ENCODE data around the gene ACTR3.

The ACTR3 gene

GRCh38 chr2:113964436-113964835, 74.5 kb downstream of the ACTR3 start:
- Histone ChIP-seq H3K4me1 (no peaks in the 10 kb centered on the region), H3K9me3 (no peaks in the 10 kb centered on the region), H3K4me3 (ENCODE audit: low read depth, low read length) (no peak overlapping the region), H3K27me3 (no peaks in the 10 kb centered on the region), H3K36me3 (no peaks in the 10 kb centered on the region)
- no peak for DNase-seq
- no peak for TF ChIP-seq CTCF (IDR thresholded peaks at IDR 0.05; ENCODE audit: low read depth, low read length)

- no peak for DNase-seq
Measured at GRCh38 chr2:113965228-113965627, 75.3 kb downstream of the ACTR3 start.

GRCh38 chr2:113965644-113966043, 75.8 kb downstream of the ACTR3 start:
- H3K27me3 ChIP-seq = no peaks in the 10 kb centered on the region
- no peaks in the 10 kb centered on the region for H3K9me3 ChIP-seq
- no peaks in the 10 kb centered on the region for H3K4me1 ChIP-seq
- H3K36me3 ChIP-seq = no peaks in the 10 kb centered on the region
- TF ChIP-seq CTCF (IDR thresholded peaks at IDR 0.05; ENCODE audit: low read depth, low read length) = peak; percentile 53
- no peak overlapping the region for H3K4me3 ChIP-seq (ENCODE audit: low read depth, low read length)
- DNase-seq = no peak

More at GRCh38 chr2:113965228-113965627, 75.3 kb downstream of the ACTR3 start:
- Histone ChIP-seq H3K4me1 (no peaks in the 10 kb centered on the region), H3K4me3 (ENCODE audit: low read depth, low read length) (no peak overlapping the region), H3K36me3 (no peaks in the 10 kb centered on the region), H3K27me3 (no peaks in the 10 kb centered on the region), H3K9me3 (no peaks in the 10 kb centered on the region)
- TF ChIP-seq CTCF (IDR thresholded peaks at IDR 0.05; ENCODE audit: low read depth, low read length) = no peak

- Histone ChIP-seq H3K27me3 (no peaks in the 10 kb centered on the region), H3K9me3 (no peaks in the 10 kb centered on the region), H3K4me1 (no peaks in the 10 kb centered on the region), H3K36me3 (no peaks in the 10 kb centered on the region), H3K4me3 (ENCODE audit: low read depth, low read length) (no peak overlapping the region)
- DNase-seq = no peak
- no peak for TF ChIP-seq CTCF (IDR thresholded peaks at IDR 0.05; ENCODE audit: low read depth, low read length)
Measured at GRCh38 chr2:113966171-113966570, 76.3 kb downstream of the ACTR3 start.

- H3K4me3 ChIP-seq (ENCODE audit: low read depth, low read length) = no peak overlapping the region
- H3K27me3 ChIP-seq = no peaks in the 10 kb centered on the region
- DNase-seq = no peak
- H3K4me1 ChIP-seq = no peaks in the 10 kb centered on the region
- H3K9me3 ChIP-seq = no peaks in the 10 kb centered on the region
- no peaks in the 10 kb centered on the region for H3K36me3 ChIP-seq
- no peak for TF ChIP-seq CTCF (IDR thresholded peaks at IDR 0.05; ENCODE audit: low read depth, low read length)
Measured at GRCh38 chr2:113966832-113967231, 76.9 kb downstream of the ACTR3 start.

GRCh38 chr2:113967272-113967671, 77.4 kb downstream of the ACTR3 start:
- no peak for DNase-seq
- TF ChIP-seq CTCF (IDR thresholded peaks at IDR 0.05; ENCODE audit: low read depth, low read length) = no peak
- Histone ChIP-seq H3K36me3 (no peaks in the 10 kb centered on the region), H3K4me1 (no peaks in the 10 kb centered on the region), H3K27me3 (no peaks in the 10 kb centered on the region), H3K4me3 (ENCODE audit: low read depth, low read length) (no peak overlapping the region), H3K9me3 (no peaks in the 10 kb centered on the region)
